DOHH2 (cell line): Measurements from ENCODE around the gene CYP2A7.
"Not testable (repeated sequence)": the region's sequence is repeated elsewhere in the genome, so short reads cannot be mapped to it uniquely, and the experiment has no call there.

Experiments used
- H3F3A ChIP-seq: fragments of 200-600 bp; sonication (generic), shearing (Covaris generic); 2 replicates; pipeline ENCODE4 v1.6.0; 2016; ENCODE audit warnings: antibody characterized with exemption, mild to moderate bottlenecking; ENCODE audit not compliant: control insufficient read depth, insufficient read depth
- H3K27ac ChIP-seq: fragments of 200-600 bp; sonication (generic); 2 replicates; pipeline ENCODE4 v1.5.1; 2014; ENCODE audit warnings: low read depth, mild to moderate bottlenecking, low read length, moderate library complexity
- H3K27me3 ChIP-seq: fragments of 200-600 bp; sonication (generic); 2 replicates; pipeline ENCODE4 v1.6.1; 2014; ENCODE audit warnings: mild to moderate bottlenecking, low read length, mixed read lengths; ENCODE audit not compliant: control insufficient read depth
- H3K36me3 ChIP-seq: fragments of 200-600 bp; sonication (generic); 2 replicates; pipeline ENCODE4 v1.6.1; 2014; ENCODE audit warnings: mild to moderate bottlenecking, low read length, moderate library complexity, mixed read lengths; ENCODE audit not compliant: control insufficient read depth
- H3K4me1 ChIP-seq: fragments of 200-600 bp; sonication (generic); 2 replicates; pipeline ENCODE4 v1.6.1; 2014; ENCODE audit warnings: mild to moderate bottlenecking, low read length, mixed read lengths; ENCODE audit not compliant: control insufficient read depth
- H3K4me2 ChIP-seq: fragments of 200-600 bp; sonication (generic); 2 replicates; pipeline ENCODE4 v1.6.0; 2014; ENCODE audit warnings: mild to moderate bottlenecking, low read length, moderate library complexity
- H3K4me3 ChIP-seq: fragments of 200-600 bp; sonication (generic); 2 replicates; pipeline ENCODE4 v1.5.1; 2014; ENCODE audit warnings: mild to moderate bottlenecking, low read length, mixed read lengths
- H3K79me2 ChIP-seq: fragments of 200-600 bp; sonication (generic); 2 replicates; pipeline ENCODE4 v1.6.1; 2014; ENCODE audit warnings: mild to moderate bottlenecking, low read length, mixed read lengths; ENCODE audit not compliant: control insufficient read depth
- H3K9me2 ChIP-seq: fragments of 200-600 bp; sonication (generic); replicated peaks from 2 replicates; pipeline ENCODE4 v1.6.1; 2014; ENCODE audit warnings: mild to moderate bottlenecking, low read length, mixed read lengths; ENCODE audit not compliant: control insufficient read depth
- H3K9me3 ChIP-seq: fragments of 200-600 bp; sonication (generic); 2 replicates; pipeline ENCODE4 v1.6.1; 2014; ENCODE audit warnings: antibody characterized with exemption, low read length, mixed read lengths; ENCODE audit not compliant: control insufficient read depth, insufficient read depth
- H4K20me1 ChIP-seq: fragments of 200-600 bp; sonication (generic); 2 replicates; pipeline ENCODE4 v1.6.0; 2014; ENCODE audit warnings: low read depth, mild to moderate bottlenecking, antibody characterized with exemption, low read length, moderate library complexity; ENCODE audit not compliant: control insufficient read depth, insufficient read depth
- CTCF ChIP-seq: fragments of 200-600 bp; sonication (generic); IDR thresholded peaks from one replicate; pipeline ENCODE4 v1.5.1; 2014; ENCODE audit warnings: antibody characterized with exemption, mild to moderate bottlenecking, low read depth, low read length; ENCODE audit not compliant: poor library complexity, severe bottlenecking
- EZH2phosphoT487 ChIP-seq: fragments of 200-600 bp; sonication (generic); IDR thresholded peaks from 2 replicates; pipeline ENCODE4 v1.6.1; 2017; ENCODE audit warnings: borderline replicate concordance, mild to moderate bottlenecking, antibody characterized with exemption, low read length, moderate library complexity, mixed read lengths

CYP2A7 gene

GRCh38 chr19:40923934-40924391 is 41.9 kb upstream of the CYP2A7 start:
- no peak overlapping the region for H3K27ac ChIP-seq
- no peaks in the 10 kb centered on the region for H3K79me2 ChIP-seq
- H3K36me3 ChIP-seq: no peaks in the 10 kb centered on the region
- H3K27me3 ChIP-seq: peaks cover 6% of the 10 kb centered on the region; the same call in 1 of the 2 replicates
- no peak overlapping the region for H3K4me2 ChIP-seq
- H3F3A ChIP-seq: no peaks in the 10 kb centered on the region
- no peaks in the 10 kb centered on the region for H3K9me2 ChIP-seq
- no peaks in the 10 kb centered on the region for H3K9me3 ChIP-seq
- H3K4me1 ChIP-seq: no peaks in the 10 kb centered on the region
- no peak overlapping the region for H3K4me3 ChIP-seq
- no peaks in the 10 kb centered on the region for H4K20me1 ChIP-seq
- TF ChIP-seq EZH2phosphoT487: no peak
- no peak for TF ChIP-seq CTCF

GRCh38 chr19:40922237-40923160 is 40.5 kb upstream of the CYP2A7 start:
- not testable (repeated sequence) for H3K9me2 ChIP-seq, H3K27ac ChIP-seq, H3K36me3 ChIP-seq, H3K4me3 ChIP-seq, H3K27me3 ChIP-seq, H3F3A ChIP-seq, H4K20me1 ChIP-seq, H3K9me3 ChIP-seq, H3K4me2 ChIP-seq, H3K4me1 ChIP-seq, H3K79me2 ChIP-seq

DNA sequence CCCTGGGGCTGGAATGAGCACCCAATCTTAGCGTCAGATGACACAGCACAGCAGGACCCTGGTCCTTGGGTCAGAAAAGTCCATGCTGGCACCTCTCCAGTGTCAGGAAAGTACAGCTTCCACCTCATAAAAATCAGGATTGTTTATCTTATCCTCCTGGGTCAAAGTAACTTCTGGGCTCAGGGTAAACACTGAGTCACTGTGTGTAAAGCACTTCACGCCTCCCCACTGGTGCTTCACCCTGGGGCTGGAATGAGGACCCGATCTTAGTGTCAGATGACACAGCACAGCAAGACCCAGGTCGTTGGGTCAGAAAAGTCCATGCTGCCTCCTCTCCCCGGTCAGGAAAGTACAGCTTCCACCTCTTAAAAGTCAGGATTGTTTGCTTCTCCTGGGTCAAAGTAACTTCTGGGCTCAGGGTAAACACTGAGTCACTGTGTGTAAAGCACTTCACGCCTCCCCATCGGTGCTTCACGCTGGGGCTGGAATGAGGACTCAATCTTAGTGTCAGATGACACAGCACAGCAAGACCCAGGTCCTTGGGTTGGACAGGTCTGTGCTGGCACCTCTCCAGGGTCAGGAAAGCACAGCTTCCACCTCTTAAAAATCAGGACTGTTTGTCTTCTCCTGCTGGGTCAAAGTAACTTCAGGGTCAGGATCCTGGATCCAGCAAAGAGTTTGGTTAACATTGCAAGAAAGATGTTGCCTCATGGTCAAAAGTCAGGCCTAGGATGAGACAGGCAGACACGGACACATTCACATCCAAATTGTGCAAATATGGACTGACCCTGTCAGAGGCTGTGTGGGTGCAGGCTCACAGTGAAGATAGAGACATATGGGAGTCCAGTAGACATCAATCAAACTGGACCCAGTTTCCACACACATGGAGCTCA is 39.2 kb upstream of the CYP2A7 start:
- H3K27ac ChIP-seq: no peak overlapping the region
- no peak overlapping the region for H3K4me3 ChIP-seq
- no peaks in the 10 kb centered on the region for H4K20me1 ChIP-seq
- H3K27me3 ChIP-seq: no peaks in the 10 kb centered on the region
- no peak overlapping the region for H3K4me2 ChIP-seq
- no peaks in the 10 kb centered on the region for H3K9me3 ChIP-seq
- no peaks in the 10 kb centered on the region for H3K4me1 ChIP-seq
- H3K79me2 ChIP-seq: no peaks in the 10 kb centered on the region
- TF ChIP-seq EZH2phosphoT487 (no peak), CTCF (no peak)
- H3K36me3 ChIP-seq: no peaks in the 10 kb centered on the region
- H3F3A ChIP-seq: no peaks in the 10 kb centered on the region
- H3K9me2 ChIP-seq: no peaks in the 10 kb centered on the region
